GM13976 (cell line): Measurements from ENCODE around the gene CKLF.

Source experiments
- DNase-seq: peaks from one replicate; pipeline ENCODE4 v3.0.0; 2012; ENCODE audit warnings: low spot score
- in situ Hi-C: fragments of 300-500 bp; cut with MboI; formaldehyde crosslinking; loops from one replicate; pipeline ENCODE4 v1.12.0; 2022; ENCODE audit warnings: low sequenced_read_pairs, mixed read lengths, inconsistent platforms; ENCODE audit not compliant: unreplicated experiment
- TF ChIP-seq, protein P1 (sequence below): IDR thresholded peaks from 2 replicates; pipeline ENCODE4 v1.5.1; 2012; ENCODE audit warnings: borderline replicate concordance, mild to moderate bottlenecking; ENCODE audit not compliant: insufficient read depth; ENCODE audit errors: extremely low read depth, missing control alignments, control extremely low read depth

Gene CKLF

DNA sequence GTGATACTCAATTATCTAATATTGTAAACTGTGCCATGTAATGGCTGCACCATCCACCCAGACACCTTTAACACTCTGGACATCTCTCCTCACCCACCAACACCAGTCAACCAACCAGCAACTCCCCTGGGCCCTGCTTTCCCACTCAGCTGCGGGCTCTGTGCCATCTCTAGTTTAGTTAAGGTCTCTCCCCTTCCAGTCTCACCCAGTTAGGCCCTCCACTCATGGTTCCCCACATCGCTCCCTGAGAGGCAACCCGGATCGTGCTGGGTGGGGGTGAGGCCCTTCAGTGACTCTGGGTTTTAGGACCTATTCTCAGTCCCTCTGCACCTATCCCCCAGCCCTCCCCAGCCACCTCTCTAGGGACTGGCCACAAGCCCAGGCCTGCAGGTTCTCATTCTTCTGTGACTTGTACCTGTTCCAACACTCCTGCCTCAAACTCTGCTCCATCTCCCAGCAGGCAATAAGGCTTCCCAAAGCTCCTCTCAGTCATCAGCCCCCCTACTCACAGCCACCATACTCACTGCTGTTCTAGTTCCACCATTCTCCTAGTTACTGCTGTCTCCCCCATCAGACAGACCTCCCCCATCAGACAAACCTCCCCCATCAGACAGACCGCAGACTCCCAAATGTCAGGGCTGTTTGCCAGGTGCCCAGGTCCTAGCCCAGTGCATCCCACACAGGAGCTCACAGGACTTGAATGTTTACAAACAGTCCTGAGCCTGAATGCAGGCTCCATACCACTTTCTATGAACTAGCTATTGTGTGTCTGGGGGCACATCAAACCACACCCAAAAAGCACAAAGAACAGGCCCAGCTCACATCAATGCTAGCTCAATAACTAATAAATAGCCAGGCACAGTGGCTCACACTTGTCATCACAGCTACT is 5.0 kb upstream of the CKLF start:
- DNase-seq = no peak
- in situ Hi-C loops = no loop called here
- TF ChIP-seq, protein P1, sequence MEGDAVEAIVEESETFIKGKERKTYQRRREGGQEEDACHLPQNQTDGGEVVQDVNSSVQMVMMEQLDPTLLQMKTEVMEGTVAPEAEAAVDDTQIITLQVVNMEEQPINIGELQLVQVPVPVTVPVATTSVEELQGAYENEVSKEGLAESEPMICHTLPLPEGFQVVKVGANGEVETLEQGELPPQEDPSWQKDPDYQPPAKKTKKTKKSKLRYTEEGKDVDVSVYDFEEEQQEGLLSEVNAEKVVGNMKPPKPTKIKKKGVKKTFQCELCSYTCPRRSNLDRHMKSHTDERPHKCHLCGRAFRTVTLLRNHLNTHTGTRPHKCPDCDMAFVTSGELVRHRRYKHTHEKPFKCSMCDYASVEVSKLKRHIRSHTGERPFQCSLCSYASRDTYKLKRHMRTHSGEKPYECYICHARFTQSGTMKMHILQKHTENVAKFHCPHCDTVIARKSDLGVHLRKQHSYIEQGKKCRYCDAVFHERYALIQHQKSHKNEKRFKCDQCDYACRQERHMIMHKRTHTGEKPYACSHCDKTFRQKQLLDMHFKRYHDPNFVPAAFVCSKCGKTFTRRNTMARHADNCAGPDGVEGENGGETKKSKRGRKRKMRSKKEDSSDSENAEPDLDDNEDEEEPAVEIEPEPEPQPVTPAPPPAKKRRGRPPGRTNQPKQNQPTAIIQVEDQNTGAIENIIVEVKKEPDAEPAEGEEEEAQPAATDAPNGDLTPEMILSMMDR = no peak

DNA sequence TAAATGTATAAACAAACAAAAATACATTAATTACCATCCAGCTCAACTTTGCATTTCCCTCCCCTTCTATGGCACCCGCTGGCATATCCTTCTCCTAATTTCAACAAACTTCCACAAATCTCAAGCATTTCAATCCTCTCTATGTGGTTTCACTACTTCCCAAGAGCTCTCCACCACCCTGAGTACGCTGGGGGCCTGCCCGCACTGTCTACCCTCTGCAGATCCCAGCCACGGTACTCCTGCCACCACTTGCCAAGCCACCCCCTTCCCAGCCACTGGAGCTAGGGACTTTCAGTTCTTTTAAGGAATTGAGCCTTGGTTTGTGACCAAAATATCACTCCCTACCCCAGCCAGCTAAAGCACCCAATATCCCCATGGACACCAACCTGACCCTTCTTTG is 4.3 kb upstream of the CKLF start:
- TF ChIP-seq, protein P1 = no peak
- in situ Hi-C loops = no loop called here
- DNase-seq = no peak

DNA sequence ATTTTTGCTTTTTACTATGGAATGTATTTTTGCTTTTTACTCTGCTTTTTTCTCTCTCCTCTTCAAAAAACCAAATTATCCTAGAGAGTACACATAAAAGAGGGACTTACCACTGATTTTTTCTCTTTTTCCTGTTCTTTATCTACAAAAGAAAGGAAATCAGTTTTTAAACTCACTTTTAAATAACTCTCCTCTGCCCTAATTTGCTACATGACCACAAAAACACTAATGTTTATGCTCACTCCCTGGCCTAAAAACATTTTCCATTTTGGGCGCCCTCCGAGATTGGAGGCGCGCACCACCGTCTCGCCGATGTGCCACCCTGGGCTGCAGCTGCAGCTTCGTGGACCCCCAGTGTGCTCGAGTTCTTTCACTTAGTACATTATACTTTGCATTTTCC is 3.5 kb upstream of the CKLF start:
- no peak for DNase-seq
- in situ Hi-C loops = no loop called here
- TF ChIP-seq, protein P1 = no peak

DNA sequence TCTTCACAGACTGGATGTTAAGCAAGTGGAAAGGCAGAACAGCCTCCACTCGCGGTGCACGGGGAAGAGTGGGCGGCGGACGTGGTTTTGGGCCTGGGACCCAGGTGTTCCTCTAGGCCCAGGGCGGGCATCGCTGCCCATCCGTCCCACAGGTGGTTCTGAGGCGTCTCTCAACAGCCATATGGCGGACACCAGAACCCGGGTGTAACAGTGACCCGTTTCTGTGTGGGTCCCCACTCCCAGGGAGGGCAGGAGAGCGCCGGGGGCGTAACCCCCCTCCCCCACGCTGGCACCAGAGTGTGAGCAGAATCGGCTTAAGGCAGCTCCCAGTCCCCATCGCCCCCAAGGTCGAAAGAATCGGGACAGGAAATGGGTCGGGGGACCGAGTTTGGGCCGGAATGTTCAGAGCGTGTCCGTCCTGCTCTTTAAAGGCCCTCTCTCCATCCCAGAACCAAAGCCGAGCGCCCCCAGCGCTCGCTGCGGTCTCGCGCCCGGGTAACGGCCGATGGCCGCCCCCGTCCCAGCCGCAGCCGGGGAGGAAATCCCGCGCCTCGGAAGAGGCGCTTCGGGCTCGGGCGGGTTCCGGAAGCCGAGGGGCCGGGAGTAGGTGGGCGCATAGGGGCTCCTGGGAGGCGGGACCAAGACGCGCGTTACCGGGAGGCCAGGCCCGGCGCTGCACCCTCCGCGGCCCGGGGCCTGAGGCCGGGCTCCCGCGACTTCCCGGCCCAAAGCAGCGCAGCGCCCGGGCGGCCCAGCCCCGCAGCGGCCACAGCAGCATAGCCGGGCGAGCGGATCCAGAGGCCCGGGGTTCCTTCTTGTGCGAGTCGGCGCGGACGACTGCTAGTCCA is 2.9 kb upstream of the CKLF start, which contains the start of gene TK2:
Gene TK2 (minus strand): TSS at position 839 of the 848 bp plus-strand sequence. CDS start 61 bp downstream, at position 778.
- TF ChIP-seq, protein P1 = peak; percentile 1
- in situ Hi-C loops = no loop called here
- DNase-seq = peak; percentile 85

DNA sequence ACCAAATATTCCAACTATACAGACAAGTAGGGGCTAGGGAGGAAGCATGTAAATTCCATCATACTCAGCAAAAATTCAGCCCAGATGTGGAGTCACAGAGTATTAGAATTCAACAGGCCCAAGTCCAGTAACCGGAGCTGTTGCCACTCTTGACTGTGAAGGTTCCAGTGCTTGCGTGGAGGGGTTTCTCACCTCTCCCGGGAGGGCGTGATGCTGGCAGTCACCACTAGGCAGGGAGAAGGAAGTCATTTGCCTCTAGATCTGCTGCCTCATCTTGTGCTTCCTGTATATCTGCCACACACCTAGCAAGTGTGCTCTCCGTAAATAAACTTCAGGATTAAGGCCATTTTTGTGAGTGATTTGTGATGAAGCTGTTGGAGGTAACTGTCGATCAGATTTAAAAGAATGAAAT is 1.0 kb upstream of the CKLF start:
- peak; percentile 61 for DNase-seq
- TF ChIP-seq, protein P1 = no peak
- in situ Hi-C loops = no loop called here

DNA sequence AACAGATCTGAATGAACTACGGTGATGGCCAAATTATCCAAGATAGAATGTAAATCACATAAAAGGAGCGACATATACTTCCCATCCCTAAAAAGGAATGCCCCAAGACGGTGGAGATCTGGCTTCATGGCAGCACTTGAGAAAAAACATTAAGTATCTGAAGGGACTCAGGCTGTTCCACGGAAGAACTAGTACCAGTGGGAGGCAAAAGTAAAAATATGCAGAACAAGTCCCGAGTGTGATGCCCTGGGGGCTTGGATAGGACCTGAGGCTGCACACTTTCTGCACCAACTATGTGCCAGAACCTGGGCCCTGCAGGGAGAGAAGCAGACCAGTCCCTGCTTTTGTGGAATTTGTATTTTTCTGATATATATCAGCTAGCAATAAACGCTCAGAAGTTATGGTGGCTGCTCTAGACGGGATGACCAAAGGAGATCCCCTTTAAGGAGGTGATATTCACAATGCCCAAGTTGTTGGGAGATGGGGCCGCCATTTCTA is 539 bp upstream of the CKLF start:
- TF ChIP-seq, protein P1 = no peak
- in situ Hi-C loops = no loop called here
- peak; percentile 38 for DNase-seq
